ENCODE data around the gene GSTO1.
A peak's percentile ranks its signal among the peaks of the same experiment; 100 is the strongest.

GSTO1 gene

GRCh38 chr10:104260775-104261115 lies 6.1 kb downstream of the GSTO1 start:
- TF ChIP-seq CTCF (IDR thresholded peaks at IDR 0.05; ENCODE audit: borderline replicate concordance, control extremely low read depth, extremely low read depth, insufficient read depth, missing control alignments): no peak
- in situ Hi-C loops (cut with MboI; ENCODE audit: low sequenced_read_pairs, unreplicated experiment): no loop called here
- DNase-seq (ENCODE audit: low spot score): no peak

GRCh38 chr10:104262055-104262454 lies 7.4 kb downstream of the GSTO1 start:
- no peak for TF ChIP-seq CTCF (IDR thresholded peaks at IDR 0.05; ENCODE audit: borderline replicate concordance, control extremely low read depth, extremely low read depth, insufficient read depth, missing control alignments)
- in situ Hi-C loops (cut with MboI; ENCODE audit: low sequenced_read_pairs, unreplicated experiment): no loop called here
- DNase-seq (ENCODE audit: low spot score): no peak

GRCh38 chr10:104264783-104265182 lies 10.1 kb downstream of the GSTO1 start:
- no peak for TF ChIP-seq CTCF (IDR thresholded peaks at IDR 0.05; ENCODE audit: borderline replicate concordance, control extremely low read depth, extremely low read depth, insufficient read depth, missing control alignments)
- DNase-seq (ENCODE audit: low spot score): no peak
- in situ Hi-C loops (cut with MboI; ENCODE audit: low sequenced_read_pairs, unreplicated experiment): no loop called here

- DNase-seq (ENCODE audit: low spot score): no peak
- in situ Hi-C loops (cut with MboI; ENCODE audit: low sequenced_read_pairs, unreplicated experiment): no loop called here
- TF ChIP-seq CTCF (IDR thresholded peaks at IDR 0.05; ENCODE audit: borderline replicate concordance, control extremely low read depth, extremely low read depth, insufficient read depth, missing control alignments): no peak
Observed at GRCh38 chr10:104267721-104268404, 13.2 kb downstream of the GSTO1 start.

GRCh38 chr10:104268405-104268712 lies 13.7 kb downstream of the GSTO1 start:
- no peak for DNase-seq (ENCODE audit: low spot score)
- in situ Hi-C loops (cut with MboI; ENCODE audit: low sequenced_read_pairs, unreplicated experiment): no loop called here
- no peak for TF ChIP-seq CTCF (IDR thresholded peaks at IDR 0.05; ENCODE audit: borderline replicate concordance, control extremely low read depth, extremely low read depth, insufficient read depth, missing control alignments)

- no peak for TF ChIP-seq CTCF (IDR thresholded peaks at IDR 0.05; ENCODE audit: borderline replicate concordance, control extremely low read depth, extremely low read depth, insufficient read depth, missing control alignments)
- DNase-seq (ENCODE audit: low spot score): peak; percentile 100
- in situ Hi-C loops (cut with MboI; ENCODE audit: low sequenced_read_pairs, unreplicated experiment): no loop called here
Observed at GRCh38 chr10:104268713-104269645, 14.3 kb downstream of the GSTO1 start, which contains the start of gene GSTO2. TSS of gene GSTO2 (plus strand) at chr10:104269184. CDS start at chr10:104274916, 5,732 bp downstream.

All from GM13976 (cell line).